ENCODE data around the gene RAB11FIP3. TPM values are rescaled to one million over a fixed set of nuclear protein-coding genes. Genes with fewer than 3 reads are reported as not detected.
A peak's percentile ranks its signal among the peaks of the same experiment; 100 is the strongest.

The RAB11FIP3 gene
- total RNA-seq, 1 donor from 2014 or later: 28.3 TPM

DNA sequence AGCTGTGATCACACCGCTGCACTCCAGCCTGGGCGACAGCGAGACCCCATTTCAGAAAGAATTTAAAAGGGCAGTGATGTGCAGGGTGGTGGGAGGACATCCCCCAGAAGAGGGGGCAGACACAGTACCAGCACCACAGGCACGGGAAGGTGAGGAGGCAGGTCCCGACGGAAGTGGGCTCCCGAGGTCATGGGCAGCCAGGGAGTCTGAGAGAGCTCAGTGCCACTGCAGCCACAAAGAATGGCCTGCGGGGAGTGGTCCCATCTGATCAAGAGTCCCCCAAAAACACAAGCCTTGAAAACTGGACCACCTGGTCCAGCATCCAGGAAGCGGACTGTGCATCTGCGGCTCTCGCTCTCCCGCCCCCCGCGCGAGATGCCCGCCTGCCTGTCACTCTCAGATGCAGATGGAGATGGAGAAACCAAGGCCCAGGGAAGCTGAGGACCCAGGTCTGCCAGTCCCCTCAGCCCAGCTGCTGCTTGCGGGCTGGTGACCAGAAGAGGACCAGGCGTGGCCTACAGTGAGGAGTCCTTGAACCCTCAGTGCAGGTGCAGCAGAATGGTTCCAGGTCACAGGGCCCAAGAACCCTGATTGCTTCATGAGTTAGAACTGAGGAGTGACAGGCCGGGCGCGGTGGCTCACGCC, 97.8 kb downstream of the RAB11FIP3 start:
- intact Hi-C loops (cut with micrococcal nuclease): no loop called here

DNA sequence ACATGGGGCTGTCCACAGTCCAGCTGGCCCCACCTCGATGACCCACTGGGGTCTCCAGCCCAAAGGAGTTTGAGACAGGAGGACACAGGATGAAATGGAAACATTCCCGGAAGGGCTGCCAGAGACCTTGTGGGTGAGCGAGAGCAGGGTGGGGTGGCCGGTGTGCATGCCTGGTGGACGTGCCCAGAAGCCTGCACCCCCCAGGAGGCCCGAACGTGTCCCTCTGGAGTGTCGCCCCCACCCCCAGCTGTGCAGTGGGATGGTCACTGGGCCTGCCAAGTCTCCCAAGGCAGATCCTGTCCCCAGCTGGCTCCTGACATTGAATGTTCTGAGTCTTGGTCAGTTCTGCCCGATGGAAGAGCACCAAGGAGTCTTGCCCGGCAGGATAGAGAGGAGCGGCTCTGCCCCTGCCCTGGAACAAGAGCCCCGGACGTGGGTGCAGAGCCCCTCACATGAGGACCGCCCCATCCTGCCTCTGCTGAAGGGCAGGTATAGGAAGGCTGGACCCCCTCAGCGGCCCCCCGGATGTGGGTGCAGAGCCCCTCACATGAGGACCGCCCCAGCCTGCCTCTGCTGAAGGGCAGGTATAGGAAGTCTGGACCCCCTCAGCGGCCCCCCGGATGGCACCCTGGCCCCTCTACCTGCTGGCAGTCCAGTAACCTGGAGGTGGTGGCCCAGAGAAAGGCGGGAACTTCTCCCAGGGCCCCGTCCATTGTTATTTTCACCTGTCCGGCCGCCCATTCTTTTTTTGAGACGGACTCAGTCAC, 99.0 kb downstream of the RAB11FIP3 start:
- ATAC-seq: no peak
- intact Hi-C loops (cut with micrococcal nuclease): no loop called here
- peak; percentile 28 for DNase-seq

More for the DNA sequence above, 97.8 kb downstream of the RAB11FIP3 start:
- ATAC-seq: no peak
- DNase-seq: no peak

DNA sequence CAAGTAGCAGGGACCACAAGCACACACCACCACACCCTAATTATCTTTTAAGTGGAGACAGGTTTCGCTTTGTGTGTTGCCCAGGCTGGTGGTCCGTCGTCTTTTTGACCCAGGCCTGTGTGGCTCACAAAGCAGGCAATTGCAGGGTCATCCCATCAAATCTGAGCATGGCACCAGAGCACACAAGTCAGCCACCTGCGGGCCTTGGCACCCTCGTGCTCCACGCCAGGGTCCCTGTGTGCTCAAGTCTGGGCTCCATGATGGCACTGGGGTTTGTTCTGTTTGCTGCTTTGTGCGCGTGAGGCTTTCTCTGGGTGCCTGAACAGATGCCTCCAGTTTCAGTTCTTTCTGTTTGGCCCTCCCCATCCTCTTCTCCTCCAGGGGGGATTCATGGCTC, 99.7 kb downstream of the RAB11FIP3 start:
- intact Hi-C loops (cut with micrococcal nuclease): no loop called here
- ATAC-seq (no peak), DNase-seq (peak; percentile 26)

DNA sequence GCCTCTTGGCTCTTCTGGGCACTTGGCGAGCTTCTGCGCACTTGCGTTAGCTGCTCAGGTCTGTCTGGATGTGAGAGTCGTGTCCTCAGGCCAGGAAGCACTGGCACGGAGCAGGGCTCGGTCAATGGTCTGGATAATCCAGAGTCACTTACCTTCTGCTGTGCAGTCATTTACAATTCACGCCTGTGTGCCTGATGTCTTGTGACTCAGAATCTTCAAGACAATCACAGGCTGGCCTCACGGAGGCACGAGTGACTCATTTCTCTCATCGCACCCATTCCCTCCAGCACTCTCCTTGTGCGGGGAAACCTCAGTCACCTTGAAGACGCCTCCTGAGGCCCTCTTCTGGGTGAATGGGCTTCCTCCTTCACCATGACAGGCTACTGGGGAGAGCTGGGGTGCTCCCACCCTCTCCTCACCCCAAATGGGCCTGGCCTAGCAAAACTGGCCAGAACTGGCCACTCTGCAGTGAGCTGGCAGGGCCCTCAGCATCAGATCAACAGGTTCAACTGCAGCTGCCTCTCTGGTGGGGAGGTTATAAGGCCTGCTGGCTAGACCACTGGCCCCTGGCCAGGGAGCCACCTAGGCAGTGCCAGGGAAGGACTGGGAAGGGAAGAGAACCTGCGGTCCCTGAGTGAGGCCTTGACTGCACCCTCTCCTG, 100.2 kb downstream of the RAB11FIP3 start:
- intact Hi-C loops (cut with micrococcal nuclease): no loop called here
- DNase-seq: peak; percentile 61
- no peak for ATAC-seq

DNA sequence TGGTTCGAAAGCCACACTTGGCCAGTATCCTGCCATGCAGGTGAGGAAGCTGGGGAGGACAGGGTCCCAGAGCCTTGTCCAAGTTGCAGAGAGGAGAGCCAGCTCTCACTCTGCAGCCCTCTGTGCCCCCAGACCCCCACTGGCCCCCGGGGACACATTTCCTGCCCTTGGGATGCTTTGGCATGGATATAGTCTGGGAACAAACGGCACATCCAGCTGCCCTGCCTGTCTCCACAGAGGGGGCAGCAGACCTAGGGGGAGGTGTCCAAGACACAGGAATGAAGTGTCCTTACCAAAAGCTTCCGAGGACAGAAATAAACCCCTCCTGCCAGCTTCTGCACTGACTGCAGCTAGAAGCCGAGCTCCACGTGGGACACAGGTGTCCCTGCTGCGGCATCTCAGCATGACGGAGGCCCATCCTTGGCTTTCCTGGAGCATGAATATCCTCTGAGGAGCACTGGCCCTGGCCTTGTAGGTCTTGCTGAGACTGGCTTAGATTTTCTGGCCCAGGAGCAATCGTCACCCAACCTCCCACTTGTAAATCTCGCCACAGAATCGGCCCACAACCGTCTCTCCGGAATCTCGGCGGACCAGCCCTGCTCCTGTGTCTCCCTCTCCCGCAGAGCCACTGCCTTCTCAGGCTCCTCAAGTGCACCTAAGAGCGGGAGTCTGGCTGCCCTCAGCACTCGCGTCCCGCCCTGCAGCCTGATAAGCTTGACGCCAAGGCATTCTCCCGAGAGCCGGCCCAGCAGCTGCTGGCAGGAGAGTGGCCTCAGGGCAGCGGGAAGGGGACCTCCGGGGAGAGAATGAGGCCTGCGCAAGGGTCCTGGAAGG, 100.9 kb downstream of the RAB11FIP3 start:
- intact Hi-C loops (cut with micrococcal nuclease): no loop called here
- DNase-seq: peak; percentile 75
- peak; percentile 49 for ATAC-seq

DNA sequence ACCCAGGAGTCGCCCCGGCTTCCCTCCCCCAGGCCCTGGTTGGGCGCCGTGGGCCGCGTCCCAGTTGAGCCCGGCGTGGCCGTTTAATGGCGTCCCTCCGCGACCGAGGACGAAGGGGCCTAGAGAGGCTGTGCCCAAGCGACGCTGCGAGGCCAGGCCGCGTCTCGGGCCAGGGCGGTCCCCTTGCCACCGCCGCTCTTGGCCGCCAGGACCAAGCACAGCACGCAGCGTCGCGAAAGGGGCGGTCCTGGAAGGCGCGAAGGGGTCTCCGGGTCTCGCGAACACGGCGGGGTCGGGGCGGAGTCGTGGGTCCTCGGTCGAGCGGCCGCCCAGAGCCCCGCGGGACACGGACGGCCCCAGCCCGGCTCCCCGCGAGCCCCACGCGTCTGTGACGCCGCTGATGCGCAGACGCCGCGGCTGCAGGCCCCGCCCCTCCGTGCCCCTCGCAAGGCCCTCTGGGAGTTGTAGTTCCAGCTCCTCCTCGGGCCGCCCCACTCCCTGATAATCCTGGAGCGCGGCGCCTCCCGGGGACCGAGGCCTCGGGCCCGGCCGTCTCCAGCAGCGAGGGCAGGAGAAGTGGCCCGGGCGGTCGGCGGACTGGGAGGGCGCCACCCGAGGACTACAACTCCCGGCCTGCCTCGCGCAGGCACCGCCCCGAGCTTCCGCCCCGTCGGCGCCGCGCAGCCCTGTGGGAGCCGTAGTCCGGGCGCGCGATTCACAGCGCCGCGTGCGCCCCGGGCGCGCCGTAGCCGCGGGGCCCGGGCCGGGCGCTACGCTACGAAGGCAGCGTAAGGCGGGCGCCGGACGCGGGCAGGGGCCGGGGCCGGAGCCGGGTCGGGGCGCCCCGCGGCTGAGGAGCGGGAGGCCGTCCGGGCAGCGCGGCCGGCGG, 101.8 kb downstream of the RAB11FIP3 start, which contains the start of gene CAPN15:
CAPN15 (plus strand) TSS at position 698 of the 889 bp plus-strand sequence. CDS start 19,127 bp downstream, outside the sequence.
- DNase-seq (peak; percentile 93), ATAC-seq (peak; percentile 91)
- intact Hi-C loops (cut with micrococcal nuclease): no loop called here

DNA sequence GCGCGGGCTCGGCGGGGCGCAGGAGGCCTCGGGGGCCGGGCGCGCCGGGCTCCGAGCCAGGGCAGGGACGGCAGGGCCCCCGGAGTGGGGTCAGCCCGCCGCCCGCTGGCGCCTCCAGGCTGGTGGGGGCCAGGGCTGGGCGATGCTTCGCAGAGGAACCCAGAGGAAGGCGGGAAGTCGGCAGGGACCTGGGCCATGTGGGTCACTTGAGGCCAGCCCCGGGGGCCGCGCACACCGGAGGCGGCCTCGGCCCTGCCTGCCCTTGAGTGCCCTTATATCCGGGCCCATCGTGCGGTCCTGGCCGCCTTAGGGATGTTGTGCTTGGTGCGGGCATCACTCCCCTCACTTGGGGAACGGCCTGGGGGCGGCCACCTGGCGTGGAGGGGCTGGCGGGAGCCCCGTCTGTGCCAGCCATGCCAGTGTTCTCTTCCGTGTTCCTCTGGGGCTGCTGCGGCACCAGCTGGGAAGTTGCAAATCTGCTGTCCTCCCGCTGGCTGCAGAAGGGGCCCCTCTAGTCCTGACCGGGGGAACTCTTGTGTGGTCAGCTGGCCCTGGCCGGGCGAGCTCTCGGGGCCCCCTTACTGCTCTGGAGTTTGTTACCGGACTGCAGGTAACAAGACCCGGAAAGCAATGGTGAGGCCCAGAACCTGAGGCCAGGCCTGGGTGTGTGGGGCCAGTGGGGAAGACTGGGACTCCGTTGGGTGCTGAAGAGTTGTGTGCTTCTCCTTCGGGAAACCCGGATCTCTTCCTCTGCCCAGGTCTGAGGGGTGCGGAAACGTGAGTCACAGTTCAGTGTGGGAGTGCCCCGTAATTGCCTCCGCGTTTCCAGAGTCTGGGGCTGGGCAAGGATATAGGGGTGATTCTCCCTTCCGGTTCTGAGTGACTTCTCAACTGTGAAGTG, 102.9 kb downstream of the RAB11FIP3 start:
- DNase-seq (peak; percentile 63), ATAC-seq (no peak)
- intact Hi-C loops (cut with micrococcal nuclease): no loop called here

DNA sequence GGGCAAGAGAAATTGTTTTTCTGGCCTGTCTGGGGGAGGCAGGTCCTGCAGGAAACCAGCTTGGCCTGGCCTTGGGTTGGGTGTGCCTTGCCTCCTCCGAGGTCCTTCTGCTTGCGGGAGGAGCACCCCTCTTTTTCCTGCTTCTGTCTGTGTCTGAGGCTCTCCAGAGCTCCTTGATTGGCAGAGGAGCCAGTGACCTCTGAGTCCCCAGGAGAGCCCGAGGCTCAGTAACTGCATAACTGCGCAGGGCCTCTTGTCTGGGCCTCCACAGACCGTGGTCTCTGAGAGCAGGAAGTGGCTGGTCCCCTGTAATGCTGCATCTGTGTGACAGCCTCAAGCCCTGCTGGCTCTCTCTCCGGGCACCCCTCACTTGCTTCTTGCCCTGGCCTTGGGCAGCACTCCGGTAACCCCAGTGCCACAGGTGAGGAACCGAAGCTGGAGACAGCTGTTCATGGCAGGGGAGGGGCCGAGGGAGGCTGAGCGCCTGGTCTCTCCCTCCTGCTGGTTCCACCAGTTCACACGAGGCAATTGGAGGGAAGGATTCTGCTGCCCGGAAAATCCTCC, 103.6 kb downstream of the RAB11FIP3 start:
- ATAC-seq (no peak), DNase-seq (no peak)
- intact Hi-C loops (cut with micrococcal nuclease): no loop called here

DNA sequence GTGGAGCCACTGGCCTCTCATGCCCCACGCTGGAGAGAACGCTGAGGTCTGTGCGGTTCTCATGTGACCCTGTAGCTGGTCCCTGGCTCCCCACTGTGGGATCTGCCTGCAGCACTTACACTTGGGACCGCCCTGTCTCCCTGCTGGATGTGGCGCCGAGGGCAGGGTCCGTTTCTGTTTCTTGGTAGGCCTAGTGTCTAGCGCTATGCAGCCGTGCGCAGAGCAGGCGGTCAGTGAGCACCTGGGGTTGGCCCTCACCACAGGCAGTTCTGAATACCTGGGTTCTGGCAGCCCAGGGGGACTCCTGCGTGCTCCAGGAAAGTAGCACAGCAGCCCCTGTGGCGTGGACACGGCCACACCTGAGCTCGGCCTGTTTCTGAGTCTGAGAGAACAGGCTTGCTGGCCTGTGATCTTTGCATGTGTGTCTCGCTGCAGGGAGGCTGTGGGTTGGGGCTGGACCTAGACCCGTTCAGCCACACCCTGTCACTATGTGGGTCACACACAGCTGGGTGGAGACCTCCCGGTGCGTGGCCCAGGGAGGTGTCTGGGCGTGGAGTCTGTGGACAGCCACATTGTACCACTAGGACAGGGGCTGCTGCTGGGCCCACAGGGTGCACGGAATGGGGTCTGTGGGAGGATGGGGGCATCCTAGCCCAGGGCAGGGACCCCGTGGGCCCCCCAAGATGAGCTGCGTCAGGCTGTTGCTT, 104.8 kb downstream of the RAB11FIP3 start:
- no peak for ATAC-seq
- intact Hi-C loops (cut with micrococcal nuclease): no loop called here
- no peak for DNase-seq

DNA sequence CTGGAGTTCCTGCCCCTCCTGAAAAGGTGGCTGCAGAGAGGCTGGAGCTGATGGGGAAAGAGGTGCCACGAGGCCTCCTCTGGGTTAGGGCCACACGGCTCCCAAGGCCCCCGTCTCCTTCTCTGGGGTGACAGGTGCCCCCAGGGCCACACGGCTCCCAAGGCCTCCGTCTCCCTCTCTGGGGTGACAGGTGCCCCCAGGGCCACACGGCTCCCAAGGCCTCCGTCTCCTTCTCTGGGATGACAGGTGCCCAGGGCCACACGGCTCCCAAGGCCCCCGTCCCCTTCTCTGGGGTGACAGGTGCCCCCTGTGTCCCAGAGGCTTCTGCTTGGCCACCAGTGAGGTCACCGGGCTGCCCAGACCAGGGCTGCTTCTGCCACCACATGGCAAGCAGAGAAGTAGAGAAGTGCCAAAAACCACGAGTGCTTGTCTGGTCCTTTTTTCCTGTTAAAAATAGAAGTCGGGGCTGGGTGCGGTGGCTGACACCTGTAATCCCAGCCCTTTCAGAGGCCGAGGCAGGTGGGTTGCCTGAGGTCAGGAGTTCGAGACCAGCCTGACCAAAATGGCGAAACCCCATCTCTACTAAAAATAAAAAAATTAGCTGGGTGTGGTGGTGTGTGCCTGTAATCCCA, 106.2 kb downstream of the RAB11FIP3 start:
- ATAC-seq (no peak), DNase-seq (no peak)
- intact Hi-C loops (cut with micrococcal nuclease): no loop called here

DNA sequence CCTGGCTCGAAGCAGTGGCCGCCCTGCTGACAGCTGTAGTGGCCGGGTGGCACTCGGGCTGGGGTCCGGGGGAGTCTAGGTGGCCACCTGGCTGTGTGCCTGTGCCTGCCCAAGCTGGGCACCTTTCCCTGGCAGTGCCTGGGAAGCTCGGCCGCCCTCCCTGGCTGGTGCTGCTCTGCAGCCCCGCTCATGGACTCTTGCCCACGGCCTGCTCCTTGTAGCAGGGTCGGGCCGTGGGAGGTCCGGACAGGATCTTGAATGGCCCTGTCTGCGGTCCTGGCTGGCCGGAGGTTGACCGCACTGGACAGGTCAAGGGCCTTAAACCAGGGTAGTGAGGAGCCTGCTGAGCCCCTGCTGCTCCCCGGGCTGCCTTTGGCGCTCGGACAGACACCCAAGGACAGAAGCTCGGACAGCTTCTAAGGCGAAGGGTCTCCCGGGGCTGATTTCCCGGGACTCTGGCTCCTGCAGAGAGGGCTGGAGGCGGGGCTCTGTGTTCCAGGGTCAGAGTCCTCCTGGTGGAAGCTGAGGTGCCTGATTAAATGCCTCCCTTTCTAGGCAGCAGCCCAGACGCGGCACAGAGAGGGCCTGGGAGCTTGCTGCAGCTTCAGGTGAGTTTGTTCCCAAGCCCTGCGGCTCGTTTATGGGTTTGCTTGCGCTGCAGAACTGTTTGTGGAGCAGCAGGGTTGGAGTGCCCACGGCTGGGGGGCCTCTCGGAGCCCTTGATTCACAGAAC, 108.1 kb downstream of the RAB11FIP3 start:
- intact Hi-C loops (cut with micrococcal nuclease): no loop called here
- no peak for DNase-seq
- ATAC-seq: no peak

DNA sequence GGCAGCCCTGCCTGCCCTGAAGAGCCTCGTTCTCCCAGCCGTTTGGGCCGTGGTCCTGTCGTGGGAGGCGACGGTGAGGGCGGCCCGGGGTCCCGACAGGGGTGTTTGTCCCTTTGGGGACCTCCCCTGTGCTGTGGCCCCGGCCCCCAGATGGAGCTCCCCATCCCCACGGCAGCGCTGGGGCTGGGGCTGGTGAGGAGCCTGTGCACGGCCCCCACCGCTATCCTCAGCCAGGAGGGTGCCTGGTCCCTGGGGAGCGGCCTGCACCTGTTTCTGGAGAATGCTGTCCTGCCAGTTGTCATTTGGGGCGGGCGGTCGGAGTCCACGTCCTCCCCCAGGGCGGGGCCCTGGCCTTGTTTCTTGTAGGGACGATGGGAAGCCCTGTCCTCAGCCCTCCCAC, 108.7 kb downstream of the RAB11FIP3 start:
- intact Hi-C loops (cut with micrococcal nuclease): no loop called here
- ATAC-seq (no peak), DNase-seq (no peak)

DNA sequence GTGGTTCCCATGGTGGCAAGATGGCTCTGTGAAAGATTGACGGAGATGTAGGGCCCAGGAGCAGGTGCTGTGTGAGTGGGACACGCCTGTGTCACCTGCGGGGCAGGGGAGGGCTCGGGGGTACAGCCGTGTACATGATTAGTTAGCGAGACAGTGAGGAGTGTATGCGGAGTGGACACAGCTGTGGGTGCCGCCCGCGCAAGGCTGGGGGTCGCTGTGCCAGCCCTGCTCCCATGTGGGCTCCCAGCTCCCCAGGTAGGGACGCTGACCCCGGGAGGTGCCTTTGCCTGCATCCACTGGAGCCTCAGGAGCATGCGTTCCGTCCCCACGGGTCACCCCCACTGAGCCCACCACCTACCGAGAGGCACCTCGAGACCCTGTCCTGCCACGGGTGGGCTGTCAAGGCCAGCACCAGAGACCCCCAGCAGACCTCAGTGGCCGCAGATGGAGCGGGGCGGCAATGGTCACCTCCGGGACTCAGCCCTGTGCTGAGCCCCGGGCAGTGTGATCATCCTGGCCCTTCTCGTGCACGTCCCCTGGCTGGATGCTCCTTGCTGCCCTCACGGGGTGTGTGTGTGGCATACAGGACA, 109.5 kb downstream of the RAB11FIP3 start:
- no peak for DNase-seq
- ATAC-seq: no peak
- intact Hi-C loops (cut with micrococcal nuclease): no loop called here

DNA sequence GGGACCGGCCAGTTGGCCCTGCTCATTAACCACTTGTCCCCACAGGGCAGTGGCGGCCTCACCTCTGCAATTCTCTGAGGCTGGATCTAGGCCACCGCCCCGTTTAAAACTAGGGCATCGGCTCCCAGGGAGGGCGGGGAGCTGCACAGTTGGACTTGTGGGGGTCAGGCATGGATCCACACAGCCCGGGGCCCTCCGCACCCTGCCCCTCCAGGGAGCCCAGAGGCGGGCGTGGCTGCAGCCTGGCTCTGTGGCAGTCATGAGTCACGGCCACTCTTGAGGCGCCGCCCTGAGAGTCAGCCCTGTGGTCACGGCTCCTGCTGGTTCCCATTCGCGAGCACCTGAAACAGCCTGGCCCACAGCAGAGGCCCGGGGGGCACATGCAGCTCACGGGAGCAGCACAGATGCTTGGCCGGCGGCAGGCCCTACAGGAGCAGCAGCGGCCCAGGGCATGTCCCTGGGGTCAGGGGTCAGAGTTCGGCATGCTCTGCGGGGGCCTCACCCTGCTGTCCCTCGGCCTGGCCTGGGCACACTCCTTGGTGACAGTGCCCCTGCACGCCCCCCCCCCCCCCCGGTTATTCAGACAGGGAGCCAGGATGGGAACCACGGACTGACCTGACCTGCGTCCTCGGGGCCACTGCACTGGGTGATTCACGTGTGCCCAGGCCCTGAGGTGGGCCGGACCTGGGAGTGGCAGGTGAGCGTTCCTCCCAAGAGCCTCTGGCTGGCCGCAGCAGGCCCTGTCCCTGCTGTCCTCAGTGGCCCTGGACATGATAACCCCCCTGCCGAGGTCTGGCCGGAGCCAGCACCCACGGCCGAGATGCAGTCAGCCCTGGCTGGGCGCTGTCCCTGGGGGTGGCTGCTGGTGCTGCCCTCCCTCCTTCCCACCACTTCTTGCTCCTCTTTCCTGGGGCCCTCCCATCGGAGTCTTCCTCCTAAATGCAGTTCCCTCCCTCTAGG, 110.3 kb downstream of the RAB11FIP3 start:
- intact Hi-C loops (cut with micrococcal nuclease): no loop called here
- ATAC-seq (peak; percentile 30), DNase-seq (no peak)
